ENCODE measurements around the gene COPS9.

COPS9 gene

GRCh38 chr2:240165661-240166060 lies 29.6 kb upstream of the COPS9 start:
- no peak for DNase-seq

GRCh38 chr2:240165034-240165433 lies 28.9 kb upstream of the COPS9 start:
- DNase-seq, result no peak

GRCh38 chr2:240164586-240164985 lies 28.5 kb upstream of the COPS9 start:
- no peak for DNase-seq

- DNase-seq, result no peak
Observed at GRCh38 chr2:240163844-240164574, 27.9 kb upstream of the COPS9 start.

GRCh38 chr2:240162939-240163714 lies 27.0 kb upstream of the COPS9 start:
- DNase-seq, result no peak

GRCh38 chr2:240162531-240162930 lies 26.4 kb upstream of the COPS9 start:
- DNase-seq, result no peak

GRCh38 chr2:240162032-240162431 lies 25.9 kb upstream of the COPS9 start:
- DNase-seq, result no peak

GRCh38 chr2:240161087-240161750 lies 25.1 kb upstream of the COPS9 start:
- no peak for DNase-seq

- DNase-seq, result no peak
Observed at GRCh38 chr2:240160291-240161086, 24.4 kb upstream of the COPS9 start.

GRCh38 chr2:240159251-240159839 lies 23.2 kb upstream of the COPS9 start:
- DNase-seq, result no peak

- no peak for DNase-seq
Observed at GRCh38 chr2:240157147-240157470, 21.0 kb upstream of the COPS9 start.

GRCh38 chr2:240156435-240157146 lies 20.5 kb upstream of the COPS9 start:
- no peak for DNase-seq

GRCh38 chr2:240155745-240156390 lies 19.8 kb upstream of the COPS9 start:
- no peak for DNase-seq

GRCh38 chr2:240155048-240155744 lies 19.1 kb upstream of the COPS9 start:
- no peak for DNase-seq

GRCh38 chr2:240154606-240155005 lies 18.5 kb upstream of the COPS9 start:
- no peak for DNase-seq

GRCh38 chr2:240153418-240153817 lies 17.3 kb upstream of the COPS9 start:
- DNase-seq, result no peak

- DNase-seq, result no peak
Observed at GRCh38 chr2:240151477-240152031, 15.4 kb upstream of the COPS9 start.

GRCh38 chr2:240149943-240150784 lies 14.1 kb upstream of the COPS9 start:
- DNase-seq, result peak; percentile 38

GRCh38 chr2:240147911-240148587 lies 11.9 kb upstream of the COPS9 start:
- no peak for DNase-seq
